Midbrain (tissue), 1 donor: ENCODE results near the gene EAF2.
A peak's percentile ranks its signal among the peaks of the same experiment; 100 is the strongest.
"Not testable (repeated sequence)": the region's sequence is repeated elsewhere in the genome, so short reads cannot be mapped to it uniquely, and the experiment has no call there.

Experiments
- DNase-seq: peaks from one replicate; lab custom pipeline; 2025; lab: John Stamatoyannopoulos, UW

Gene EAF2

DNA sequence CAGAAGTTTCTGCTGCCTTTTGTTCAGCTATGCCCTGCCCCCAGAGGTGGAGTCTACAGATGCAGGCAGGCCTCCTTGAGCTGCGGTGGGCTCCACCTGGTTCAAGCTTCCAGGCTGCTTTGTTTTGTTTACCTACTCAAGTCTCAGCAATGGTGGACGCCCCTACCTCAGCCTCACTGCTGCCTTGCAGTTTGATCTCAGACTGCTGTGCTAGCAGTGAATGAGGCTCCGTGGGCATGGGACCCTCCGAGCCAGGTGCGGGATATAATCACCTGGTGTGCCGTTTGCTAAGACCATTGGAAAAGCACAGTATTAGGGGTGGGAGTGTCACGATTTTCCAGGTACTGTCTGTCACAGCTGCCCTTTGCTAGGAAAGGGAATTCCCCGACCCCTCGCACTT is 28.2 kb downstream of the EAF2 start:
- not testable (repeated sequence) for DNase-seq

GRCh38 chr3:121863801-121864200 is 28.8 kb downstream of the EAF2 start:
- no peak for DNase-seq

GRCh38 chr3:121869736-121870135 is 34.7 kb downstream of the EAF2 start:
- DNase-seq = no peak

DNA sequence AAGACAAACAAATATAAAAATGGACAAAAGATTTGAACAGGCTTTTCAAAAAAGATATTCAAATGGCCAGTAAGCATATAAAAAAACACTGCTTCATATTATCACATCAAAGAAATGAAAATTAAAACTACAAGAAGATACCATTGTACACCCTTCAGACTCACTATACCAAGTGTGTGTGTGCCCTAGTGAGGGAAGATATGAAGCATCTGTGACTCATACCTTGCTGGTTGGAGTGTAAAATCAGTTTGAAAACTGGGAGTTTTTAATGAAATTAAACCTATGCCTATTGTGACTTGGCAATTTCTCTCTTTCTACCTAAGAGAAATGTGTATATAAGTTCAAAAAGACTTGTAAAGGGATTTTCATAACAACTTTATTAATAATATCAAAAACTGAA is 35.7 kb downstream of the EAF2 start:
- no peak for DNase-seq

GRCh38 chr3:121871430-121871829 is 36.4 kb downstream of the EAF2 start:
- no peak for DNase-seq

DNA sequence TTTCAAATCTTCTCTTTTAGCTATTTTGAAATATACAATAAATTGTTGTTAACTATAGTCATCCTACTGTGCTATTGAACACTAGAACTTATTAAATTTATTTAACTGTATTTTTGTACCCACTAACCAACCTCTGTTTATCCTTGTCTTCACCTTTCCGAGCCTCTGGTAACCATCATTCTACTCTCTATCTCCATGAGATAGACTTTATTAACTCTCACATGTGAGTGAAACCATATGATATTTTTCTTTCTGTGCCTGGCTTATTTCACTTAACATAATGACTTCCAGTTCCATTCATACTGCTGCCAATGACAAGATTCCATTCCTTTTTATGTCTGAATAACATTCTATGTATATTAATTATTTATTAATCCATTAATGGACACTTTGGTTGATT is 43.4 kb downstream of the EAF2 start:
- no peak for DNase-seq

DNA sequence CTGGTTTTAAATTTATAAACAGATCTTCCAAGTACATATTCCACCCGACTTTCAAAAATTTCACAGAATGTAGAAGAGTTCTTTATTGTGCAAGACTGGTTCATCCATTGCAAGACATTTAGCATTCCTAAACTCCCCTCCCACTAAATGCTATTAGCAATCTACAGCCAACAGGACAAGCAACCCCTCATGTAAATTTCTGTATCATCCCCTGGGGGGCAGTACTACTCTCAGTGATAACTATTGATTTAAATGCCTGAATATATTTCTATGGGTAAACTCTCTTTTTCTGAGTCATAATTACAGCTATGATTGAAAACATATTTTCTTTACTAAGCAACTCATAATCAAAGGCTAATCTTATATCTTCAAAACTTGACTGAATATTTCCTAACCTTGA is 48.5 kb downstream of the EAF2 start:
- DNase-seq = no peak

DNA sequence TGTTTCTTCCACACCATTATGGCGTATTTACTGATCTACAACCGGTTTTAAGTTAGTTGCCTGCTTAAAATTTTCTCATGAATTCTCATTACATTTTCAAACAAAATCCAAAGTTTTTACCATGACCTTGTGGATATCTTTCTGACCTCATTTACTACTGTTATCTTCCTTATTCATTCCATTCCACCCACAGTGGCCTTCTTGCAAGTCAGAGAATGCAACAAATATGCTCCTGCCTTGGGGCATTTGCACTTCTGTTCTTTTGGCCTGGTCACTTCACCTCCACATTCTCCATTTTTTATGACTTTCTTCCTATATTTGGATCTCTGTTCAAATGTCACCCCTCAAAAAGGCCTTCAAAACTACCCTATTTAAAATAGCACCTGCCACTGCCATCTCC is 50.4 kb downstream of the EAF2 start:
- no peak for DNase-seq

DNA sequence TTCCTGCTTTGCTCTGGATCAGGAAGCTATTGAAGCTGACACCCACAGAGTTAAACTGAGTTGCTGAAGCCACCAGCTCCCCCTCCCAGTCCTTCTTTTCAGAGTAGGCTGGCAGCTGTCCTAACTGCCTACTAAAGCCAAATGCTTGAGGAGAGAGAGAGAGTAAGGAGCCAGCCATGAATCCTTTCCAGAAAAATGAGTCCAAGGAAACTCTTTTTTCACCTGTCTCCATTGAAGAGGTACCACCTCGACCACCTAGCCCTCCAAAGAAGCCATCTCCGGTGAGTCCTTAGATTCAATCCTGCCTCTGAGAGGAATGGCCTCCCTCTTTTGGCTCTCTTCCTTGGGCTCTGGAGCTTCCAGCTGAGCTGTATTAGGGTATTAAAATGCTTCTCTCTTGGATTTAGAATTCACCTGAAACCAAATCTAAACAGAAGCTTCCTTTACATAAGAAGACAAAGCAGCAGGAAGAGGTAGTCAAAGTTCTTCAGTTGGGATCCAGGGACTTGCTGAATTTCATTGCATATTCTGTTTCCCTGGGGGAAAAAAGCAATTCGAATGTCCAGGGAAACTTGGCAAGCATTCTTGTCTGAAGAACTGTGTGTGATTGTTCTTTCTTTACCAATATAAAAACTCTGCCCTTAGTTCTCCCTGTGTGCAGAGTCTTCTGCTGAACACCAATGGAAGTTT is 59.4 kb downstream of the EAF2 start, which contains the start of gene SLC15A2:
TSS of gene SLC15A2 (plus strand) at position 101 of the 690 bp plus-strand sequence. CDS start at position 177, 76 bp downstream.
- peak; percentile 66 for DNase-seq

- no peak for DNase-seq
These were observed 60.1 kb downstream of the EAF2 start for GRCh38 chr3:121895121-121895520.

- DNase-seq = no peak
These were observed 60.7 kb downstream of the EAF2 start for GRCh38 chr3:121895736-121896135.

- no peak for DNase-seq
These were observed 61.8 kb downstream of the EAF2 start for GRCh38 chr3:121896823-121897222.

- no peak for DNase-seq
These were observed 62.3 kb downstream of the EAF2 start for GRCh38 chr3:121897296-121897695.

GRCh38 chr3:121913305-121913990 is 78.4 kb downstream of the EAF2 start:
- DNase-seq = no peak

DNA sequence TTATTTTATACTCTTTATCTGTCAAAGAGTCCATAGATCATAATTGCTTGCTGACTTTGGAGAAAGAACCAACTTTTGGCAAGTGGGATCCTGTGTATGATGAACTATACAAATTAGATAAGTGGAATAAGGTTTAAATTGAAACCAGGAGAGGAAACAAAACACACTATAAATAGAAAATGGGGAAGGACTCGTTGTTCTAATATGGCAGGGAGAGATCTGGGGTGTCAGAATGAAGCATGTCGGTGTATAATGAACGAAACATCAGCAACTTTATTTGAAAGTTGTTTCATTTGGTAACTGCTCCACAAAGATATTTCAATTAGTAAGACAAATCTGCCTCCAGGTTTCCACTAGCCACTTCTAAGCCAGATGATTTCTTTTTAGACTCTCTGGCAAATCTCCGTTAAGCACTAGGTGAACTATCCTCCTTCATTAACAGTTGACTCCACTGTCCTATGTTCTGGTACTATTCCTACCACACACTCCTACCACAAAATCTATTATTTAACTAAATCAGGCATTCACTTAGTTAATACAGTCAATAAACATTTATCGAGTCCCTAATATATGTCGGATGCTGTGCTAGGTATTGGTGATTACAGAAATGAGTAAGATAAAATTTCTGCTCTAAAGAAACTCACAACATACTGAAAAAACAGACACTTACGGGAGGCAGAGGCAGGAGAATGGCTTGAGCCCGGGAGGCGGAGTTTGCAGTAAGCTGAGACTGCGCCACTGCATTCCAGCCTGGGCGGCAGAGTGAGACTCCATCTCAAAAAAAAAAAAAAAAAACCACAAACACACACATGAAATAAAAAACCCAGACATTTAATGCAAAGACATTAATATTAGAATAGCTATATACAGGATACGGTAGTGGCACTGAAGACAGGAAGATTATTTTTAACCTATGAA is 79.3 kb downstream of the EAF2 start:
- DNase-seq = no peak

DNA sequence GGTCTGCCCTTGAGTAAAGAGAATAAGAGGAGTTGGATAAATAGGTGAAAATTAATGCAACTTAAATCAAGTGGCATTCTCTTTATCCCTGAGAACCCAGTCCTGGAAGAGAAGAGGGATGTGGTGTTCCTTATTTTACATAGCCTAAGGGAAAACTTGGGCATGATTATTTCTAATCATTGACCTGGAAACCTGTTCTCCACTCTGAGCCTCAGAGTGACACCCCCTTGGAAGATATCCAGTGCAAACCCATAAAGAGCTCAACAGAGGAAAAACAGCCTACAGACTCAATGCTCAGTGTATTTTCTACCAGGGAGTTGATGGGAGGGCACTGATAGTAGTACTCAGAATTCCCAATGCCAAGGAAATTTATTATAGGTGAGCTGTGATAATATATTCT is 81.2 kb downstream of the EAF2 start:
- DNase-seq = no peak

GRCh38 chr3:121918779-121919483 is 83.9 kb downstream of the EAF2 start:
- DNase-seq = no peak

DNA sequence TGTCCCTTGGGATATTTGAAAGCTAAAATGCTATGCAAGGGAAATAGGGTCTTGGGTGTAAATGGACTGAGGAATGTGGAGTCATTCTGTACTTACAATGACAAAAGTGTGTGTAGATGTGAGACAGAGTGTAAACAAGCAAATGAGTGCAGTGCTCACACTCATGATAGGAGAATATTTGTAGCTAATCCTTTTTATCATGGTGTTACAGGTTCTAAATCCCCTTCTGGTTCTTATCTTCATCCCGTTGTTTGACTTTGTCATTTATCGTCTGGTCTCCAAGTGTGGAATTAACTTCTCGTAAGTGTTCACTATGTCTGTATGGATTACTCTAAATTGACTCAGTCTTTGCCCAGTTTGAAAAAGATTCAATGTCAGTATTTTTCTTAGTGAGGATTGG is 89.7 kb downstream of the EAF2 start:
- no peak for DNase-seq

- DNase-seq = no peak
These were observed 91.4 kb downstream of the EAF2 start for GRCh38 chr3:121926380-121926779.
